ENCODE results near the gene NXPH1.

DNA sequence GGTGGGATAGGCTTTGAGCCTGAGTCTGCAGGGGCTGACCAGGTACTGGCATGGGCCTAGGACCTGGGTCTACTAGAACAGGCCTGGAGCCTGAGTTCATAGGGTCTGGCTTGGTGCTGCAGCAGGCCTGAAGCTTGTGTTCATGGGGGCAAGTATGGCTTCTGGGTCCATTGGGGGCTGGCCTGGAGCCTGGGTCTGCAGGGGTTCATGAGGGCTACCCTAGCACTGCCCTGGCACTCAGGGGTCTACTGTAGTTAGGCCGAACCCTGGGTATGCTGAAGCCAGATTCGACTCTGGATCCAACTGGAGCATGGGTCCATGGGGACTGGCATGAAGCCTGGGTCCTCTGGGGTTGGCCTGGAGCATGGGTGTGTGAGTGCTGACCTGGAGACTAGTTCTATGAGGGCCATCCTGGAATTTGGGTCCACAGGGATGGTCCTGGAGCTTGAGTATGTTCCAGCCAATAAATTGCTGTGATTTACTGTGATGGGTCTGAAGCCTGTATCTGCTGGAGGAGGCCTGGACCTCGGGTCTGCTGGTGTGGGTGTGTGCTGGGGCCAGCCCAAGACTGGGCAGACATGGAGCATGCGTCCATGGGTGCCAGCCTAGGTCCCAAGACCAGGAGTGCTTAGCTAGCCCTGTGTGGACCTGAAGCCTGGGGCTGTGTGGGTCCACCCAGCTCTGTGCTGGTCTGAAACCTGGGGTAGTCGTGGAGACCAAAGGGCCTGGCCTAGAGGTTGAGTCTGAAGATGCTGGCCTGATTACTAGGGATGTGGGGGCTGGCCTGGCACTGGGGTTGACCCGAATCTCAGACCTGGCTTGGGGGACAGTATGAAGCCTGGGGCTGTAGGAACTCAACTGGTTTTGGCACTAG lies 235.5 kb downstream of the NXPH1 start:
- TF ChIP-seq TCF12 (IDR thresholded peaks at IDR 0.05) (no peak), POLR2AphosphoS5 (IDR thresholded peaks at IDR 0.05; ENCODE audit: low read depth, low read length) (no peak), RAD21 (IDR thresholded peaks at IDR 0.05; ENCODE audit: low read length) (no peak), FOXM1 (IDR thresholded peaks at IDR 0.05; ENCODE audit: low read depth) (no peak), EP300 (IDR thresholded peaks at IDR 0.05; ENCODE audit: borderline replicate concordance in 1 of 2, low read depth in 1 of 2, low read length in 1 of 2) (no peak)
- TF ChIP-seq, protein P1, sequence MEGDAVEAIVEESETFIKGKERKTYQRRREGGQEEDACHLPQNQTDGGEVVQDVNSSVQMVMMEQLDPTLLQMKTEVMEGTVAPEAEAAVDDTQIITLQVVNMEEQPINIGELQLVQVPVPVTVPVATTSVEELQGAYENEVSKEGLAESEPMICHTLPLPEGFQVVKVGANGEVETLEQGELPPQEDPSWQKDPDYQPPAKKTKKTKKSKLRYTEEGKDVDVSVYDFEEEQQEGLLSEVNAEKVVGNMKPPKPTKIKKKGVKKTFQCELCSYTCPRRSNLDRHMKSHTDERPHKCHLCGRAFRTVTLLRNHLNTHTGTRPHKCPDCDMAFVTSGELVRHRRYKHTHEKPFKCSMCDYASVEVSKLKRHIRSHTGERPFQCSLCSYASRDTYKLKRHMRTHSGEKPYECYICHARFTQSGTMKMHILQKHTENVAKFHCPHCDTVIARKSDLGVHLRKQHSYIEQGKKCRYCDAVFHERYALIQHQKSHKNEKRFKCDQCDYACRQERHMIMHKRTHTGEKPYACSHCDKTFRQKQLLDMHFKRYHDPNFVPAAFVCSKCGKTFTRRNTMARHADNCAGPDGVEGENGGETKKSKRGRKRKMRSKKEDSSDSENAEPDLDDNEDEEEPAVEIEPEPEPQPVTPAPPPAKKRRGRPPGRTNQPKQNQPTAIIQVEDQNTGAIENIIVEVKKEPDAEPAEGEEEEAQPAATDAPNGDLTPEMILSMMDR (IDR thresholded peaks at IDR 0.05): no peak

All from SK-N-SH (cell line).